SK-N-SH treated with all-trans-retinoic acid at 6 μM for 48 hours (cell line): Measurements from ENCODE around the gene ZNF569.

Experiments used
- ARNTL ChIP-seq: fragments of 450-650 bp; formaldehyde crosslinking; IDR thresholded peaks from 2 replicates; pipeline ENCODE4 v1.5.0; 2020; ENCODE audit warnings: low read depth, mild to moderate bottlenecking, moderate library complexity, borderline replicate concordance
- CSDC2 ChIP-seq: fragments of 250-450 bp; sonication (Bioruptor Pico); IDR thresholded peaks from 2 replicates; pipeline ENCODE4 v1.5.0; 2020; ENCODE audit warnings: mild to moderate bottlenecking, moderate library complexity
- OSR1 ChIP-seq: fragments of 250-450 bp; sonication (Bioruptor Pico); IDR thresholded peaks from 2 replicates; pipeline ENCODE4 v1.8.0; 2022; ENCODE audit warnings: moderate library complexity, mild to moderate bottlenecking, inconsistent platforms
- RARB ChIP-seq: fragments of 250-450 bp; sonication (Bioruptor Pico); IDR thresholded peaks from 2 replicates; pipeline ENCODE4 v1.8.0; 2021; ENCODE audit warnings: mild to moderate bottlenecking, moderate library complexity
- SNAI2 ChIP-seq: fragments of 250-450 bp; sonication (Bioruptor Pico); IDR thresholded peaks from 2 replicates; pipeline ENCODE4 v1.5.0; 2020; ENCODE audit warnings: mild to moderate bottlenecking, moderate library complexity
- TOX ChIP-seq: fragments of 250-450 bp; sonication (Bioruptor Pico); IDR thresholded peaks from 2 replicates; pipeline ENCODE4 v1.8.0; 2021; ENCODE audit warnings: mild to moderate bottlenecking, moderate library complexity, borderline replicate concordance
- ZC3H10 ChIP-seq: fragments of 250-450 bp; sonication (Bioruptor Pico); IDR thresholded peaks from 2 replicates; pipeline ENCODE4 v1.5.1; 2021; ENCODE audit warnings: mild to moderate bottlenecking, moderate library complexity
- ZFP30 ChIP-seq: fragments of 450-650 bp; formaldehyde crosslinking; IDR thresholded peaks from 2 replicates; pipeline ENCODE4 v1.5.0; 2022; ENCODE audit warnings: mild to moderate bottlenecking, moderate library complexity
- ZNF565 ChIP-seq: fragments of 450-650 bp; formaldehyde crosslinking; conservative IDR thresholded peaks from 2 replicates; pipeline ENCODE4 v1.5.0; 2020; ENCODE audit warnings: low read depth, mild to moderate bottlenecking, moderate library complexity
- ZNF70 ChIP-seq: fragments of 450-650 bp; formaldehyde crosslinking; IDR thresholded peaks from 2 replicates; pipeline ENCODE4 v1.5.0; 2020; ENCODE audit warnings: mild to moderate bottlenecking, moderate library complexity
- TF ChIP-seq, protein P1 (sequence below): fragments of 250-450 bp; sonication (Bioruptor Pico); IDR thresholded peaks from 2 replicates; pipeline ENCODE4 v1.8.0; 2020; ENCODE audit warnings: mild to moderate bottlenecking, moderate library complexity, borderline replicate concordance
- TF ChIP-seq, protein P2 (sequence below): fragments of 250-450 bp; sonication (Bioruptor Pico); IDR thresholded peaks from 2 replicates; pipeline ENCODE4 v1.5.0; 2020; ENCODE audit warnings: mild to moderate bottlenecking, moderate library complexity
- TF ChIP-seq, protein P3 (sequence below): fragments of 250-450 bp; sonication (Bioruptor Pico); IDR thresholded peaks from 2 replicates; pipeline ENCODE4 v1.5.1; 2020; ENCODE audit warnings: low read depth, mild to moderate bottlenecking, moderate library complexity

DNA sequence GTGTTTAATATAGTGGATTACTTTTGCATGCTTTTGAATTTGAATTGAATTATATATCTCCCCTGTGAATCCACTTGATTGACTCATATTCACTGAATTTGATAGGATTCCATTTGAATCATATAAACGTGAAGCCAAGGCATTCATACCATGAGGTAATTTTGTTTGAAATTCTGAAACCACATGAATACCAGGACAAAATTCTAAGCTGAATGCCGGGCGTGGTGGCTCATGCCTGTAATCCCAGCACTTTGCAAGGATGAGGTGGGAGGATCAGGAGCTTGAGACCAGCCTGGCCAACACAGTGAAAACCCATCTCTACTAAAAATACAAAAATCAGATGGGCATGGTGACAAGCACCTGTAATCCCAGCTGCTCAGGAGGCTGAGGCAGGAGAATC is 43.9 kb upstream of the ZNF569 start:
- TF ChIP-seq, protein P1, sequence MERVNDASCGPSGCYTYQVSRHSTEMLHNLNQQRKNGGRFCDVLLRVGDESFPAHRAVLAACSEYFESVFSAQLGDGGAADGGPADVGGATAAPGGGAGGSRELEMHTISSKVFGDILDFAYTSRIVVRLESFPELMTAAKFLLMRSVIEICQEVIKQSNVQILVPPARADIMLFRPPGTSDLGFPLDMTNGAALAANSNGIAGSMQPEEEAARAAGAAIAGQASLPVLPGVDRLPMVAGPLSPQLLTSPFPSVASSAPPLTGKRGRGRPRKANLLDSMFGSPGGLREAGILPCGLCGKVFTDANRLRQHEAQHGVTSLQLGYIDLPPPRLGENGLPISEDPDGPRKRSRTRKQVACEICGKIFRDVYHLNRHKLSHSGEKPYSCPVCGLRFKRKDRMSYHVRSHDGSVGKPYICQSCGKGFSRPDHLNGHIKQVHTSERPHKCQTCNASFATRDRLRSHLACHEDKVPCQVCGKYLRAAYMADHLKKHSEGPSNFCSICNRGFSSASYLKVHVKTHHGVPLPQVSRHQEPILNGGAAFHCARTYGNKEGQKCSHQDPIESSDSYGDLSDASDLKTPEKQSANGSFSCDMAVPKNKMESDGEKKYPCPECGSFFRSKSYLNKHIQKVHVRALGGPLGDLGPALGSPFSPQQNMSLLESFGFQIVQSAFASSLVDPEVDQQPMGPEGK (CRISPR knock-in tag) = no peak
- no peak for TF ChIP-seq CSDC2
- TF ChIP-seq, protein P2, sequence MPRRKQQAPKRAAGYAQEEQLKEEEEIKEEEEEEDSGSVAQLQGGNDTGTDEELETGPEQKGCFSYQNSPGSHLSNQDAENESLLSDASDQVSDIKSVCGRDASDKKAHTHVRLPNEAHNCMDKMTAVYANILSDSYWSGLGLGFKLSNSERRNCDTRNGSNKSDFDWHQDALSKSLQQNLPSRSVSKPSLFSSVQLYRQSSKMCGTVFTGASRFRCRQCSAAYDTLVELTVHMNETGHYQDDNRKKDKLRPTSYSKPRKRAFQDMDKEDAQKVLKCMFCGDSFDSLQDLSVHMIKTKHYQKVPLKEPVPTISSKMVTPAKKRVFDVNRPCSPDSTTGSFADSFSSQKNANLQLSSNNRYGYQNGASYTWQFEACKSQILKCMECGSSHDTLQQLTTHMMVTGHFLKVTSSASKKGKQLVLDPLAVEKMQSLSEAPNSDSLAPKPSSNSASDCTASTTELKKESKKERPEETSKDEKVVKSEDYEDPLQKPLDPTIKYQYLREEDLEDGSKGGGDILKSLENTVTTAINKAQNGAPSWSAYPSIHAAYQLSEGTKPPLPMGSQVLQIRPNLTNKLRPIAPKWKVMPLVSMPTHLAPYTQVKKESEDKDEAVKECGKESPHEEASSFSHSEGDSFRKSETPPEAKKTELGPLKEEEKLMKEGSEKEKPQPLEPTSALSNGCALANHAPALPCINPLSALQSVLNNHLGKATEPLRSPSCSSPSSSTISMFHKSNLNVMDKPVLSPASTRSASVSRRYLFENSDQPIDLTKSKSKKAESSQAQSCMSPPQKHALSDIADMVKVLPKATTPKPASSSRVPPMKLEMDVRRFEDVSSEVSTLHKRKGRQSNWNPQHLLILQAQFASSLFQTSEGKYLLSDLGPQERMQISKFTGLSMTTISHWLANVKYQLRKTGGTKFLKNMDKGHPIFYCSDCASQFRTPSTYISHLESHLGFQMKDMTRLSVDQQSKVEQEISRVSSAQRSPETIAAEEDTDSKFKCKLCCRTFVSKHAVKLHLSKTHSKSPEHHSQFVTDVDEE (CRISPR knock-in tag) = no peak
- no peak for TF ChIP-seq ZC3H10 (CRISPR knock-in tag)
- TF ChIP-seq, protein P3, sequence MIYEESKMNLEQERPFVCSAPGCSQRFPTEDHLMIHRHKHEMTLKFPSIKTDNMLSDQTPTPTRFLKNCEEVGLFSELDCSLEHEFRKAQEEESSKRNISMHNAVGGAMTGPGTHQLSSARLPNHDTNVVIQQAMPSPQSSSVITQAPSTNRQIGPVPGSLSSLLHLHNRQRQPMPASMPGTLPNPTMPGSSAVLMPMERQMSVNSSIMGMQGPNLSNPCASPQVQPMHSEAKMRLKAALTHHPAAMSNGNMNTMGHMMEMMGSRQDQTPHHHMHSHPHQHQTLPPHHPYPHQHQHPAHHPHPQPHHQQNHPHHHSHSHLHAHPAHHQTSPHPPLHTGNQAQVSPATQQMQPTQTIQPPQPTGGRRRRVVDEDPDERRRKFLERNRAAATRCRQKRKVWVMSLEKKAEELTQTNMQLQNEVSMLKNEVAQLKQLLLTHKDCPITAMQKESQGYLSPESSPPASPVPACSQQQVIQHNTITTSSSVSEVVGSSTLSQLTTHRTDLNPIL (CRISPR knock-in tag) = no peak
- TF ChIP-seq TOX (CRISPR knock-in tag) = no peak
- no peak for TF ChIP-seq RARB (CRISPR knock-in tag)
- TF ChIP-seq ZFP30 (CRISPR knock-in tag) = no peak
- TF ChIP-seq ZNF70 (CRISPR knock-in tag) = no peak
- TF ChIP-seq OSR1 (CRISPR knock-in tag) = no peak
- TF ChIP-seq ZNF565 (CRISPR knock-in tag) = no peak
- TF ChIP-seq SNAI2 = no peak
- no peak for TF ChIP-seq ARNTL (CRISPR knock-in tag)
